H1 (cell line): ENCODE measurements around the gene NEURL1B. TPM values are rescaled to one million over a fixed set of nuclear protein-coding genes. Genes with fewer than 3 reads are reported as not detected.

ENCODE experiments used
- CTCF ChIA-PET: fragments of 300-600 bp; sonication (Branson Sonifier 250); formaldehyde crosslinking; loops from one replicate; lab custom pipeline; 2021; ENCODE audit not compliant: partially characterized antibody; lab: Charles Lee
- POLR2A ChIA-PET: fragments of 300-600 bp; sonication (Branson Sonifier 250); formaldehyde crosslinking; loops from one replicate; lab custom pipeline; 2021; ENCODE audit warnings: inconsistent platforms; ENCODE audit not compliant: partially characterized antibody; lab: Charles Lee
- DNase-seq, 2 experiments: peaks; one replicate each; pipeline versions ENCODE4 v3.0.0 to v3.0.0-alpha.2; 2010 to 2022; ENCODE audit warnings: low spot score in 2 of 2, low read depth in 1 of 2, mixed read lengths in 1 of 2
- FAIRE-seq: peaks from 2 replicates; lab custom pipeline; 2011; peaks lifted over from hg19 to GRCh38; lab: Jason Lieb, UNC
- H2AFZ ChIP-seq: 2 replicates; pipeline ENCODE4 v1.8.1; 2012; ENCODE audit warnings: low read length, inconsistent platforms
- H2AK5ac ChIP-seq: 2 replicates; pipeline ENCODE4 v1.6.1; 2013; ENCODE audit warnings: low read depth, low read length
- H2BK120ac ChIP-seq: replicated peaks from 2 replicates; pipeline ENCODE3; 2013; ENCODE audit warnings: low read depth, low read length, inconsistent platforms
- H2BK12ac ChIP-seq: 2 replicates; pipeline ENCODE4 v1.6.1; 2013; ENCODE audit warnings: low read depth, low read length
- H2BK15ac ChIP-seq: 2 replicates; pipeline ENCODE4 v1.6.1; 2013; ENCODE audit warnings: low read length
- H2BK20ac ChIP-seq: 2 replicates; pipeline ENCODE4 v1.6.1; 2013; ENCODE audit warnings: low read length
- H2BK5ac ChIP-seq: 2 replicates; pipeline ENCODE4 v1.6.1; 2013; ENCODE audit warnings: low read depth, low read length
- H3K14ac ChIP-seq: 2 replicates; pipeline ENCODE4 v1.6.1; 2013; ENCODE audit warnings: inconsistent platforms; ENCODE audit not compliant: insufficient read length
- H3K18ac ChIP-seq: 2 replicates; pipeline ENCODE4 v1.6.1; 2013; ENCODE audit warnings: low read length; ENCODE audit errors: extremely low read depth
- H3K23ac ChIP-seq: 2 replicates; pipeline ENCODE4 v1.6.1; 2013; ENCODE audit warnings: inconsistent platforms; ENCODE audit not compliant: insufficient read length
- H3K23me2 ChIP-seq: 2 replicates; pipeline ENCODE4 v1.6.1; 2013; ENCODE audit warnings: low read depth, low read length
- H3K27ac ChIP-seq: 2 replicates; pipeline ENCODE4 v1.6.1; 2011; ENCODE audit warnings: low read depth, low read length, inconsistent platforms
- H3K27me3 ChIP-seq, 4 experiments: replicated peaks in 1 of 4; 1 replicate in 1 of 4; 2 replicates in 3 of 4; pipeline versions ENCODE4 v1.6.1 to v1.8.1; 2011 to 2013; ENCODE audit warnings: low read length in 3 of 4, mild to moderate bottlenecking in 3 of 4, inconsistent platforms in 2 of 4, mixed read lengths in 2 of 4, moderate library complexity in 1 of 4; ENCODE audit not compliant: control insufficient read depth in 3 of 4, insufficient read depth in 3 of 4; ENCODE audit errors: extremely low read depth in 1 of 4
- H3K36me3 ChIP-seq, 4 experiments: 2 replicates each; pipeline versions ENCODE4 v1.6.1 to v1.8.1; 2011 to 2013; ENCODE audit warnings: mild to moderate bottlenecking in 4 of 4, low read length in 3 of 4, moderate library complexity in 2 of 4, control low read depth in 1 of 4, inconsistent platforms in 1 of 4; ENCODE audit not compliant: insufficient read depth in 4 of 4, control insufficient read depth in 2 of 4
- H3K4ac ChIP-seq: replicated peaks from 2 replicates; pipeline ENCODE3; 2013; ENCODE audit warnings: low read length, low read depth, mixed read lengths, inconsistent platforms; ENCODE audit not compliant: insufficient read length
- H3K4me1 ChIP-seq, 4 experiments: replicated peaks in 1 of 4; 1 replicate in 1 of 4; 2 replicates in 3 of 4; pipeline versions ENCODE4 v1.6.1 to v1.8.1; 2011 to 2013; ENCODE audit warnings: low read length in 3 of 4, inconsistent platforms in 2 of 4, mixed read lengths in 1 of 4; ENCODE audit not compliant: insufficient read depth in 4 of 4, control insufficient read depth in 3 of 4
- H3K4me2 ChIP-seq, 2 experiments: 2 replicates each; pipeline versions ENCODE4 v1.6.1 to v1.8.1; 2011 to 2013; ENCODE audit warnings: low read depth in 2 of 2, low read length in 2 of 2, control low read depth in 1 of 2, inconsistent platforms in 1 of 2, mild to moderate bottlenecking in 1 of 2; ENCODE audit not compliant: insufficient read depth in 1 of 2
- H3K4me3 ChIP-seq, 4 experiments: fragments of 200-600, 300-600 bp in 1 of 4; sonication (generic), shearing (Covaris generic), sonication (Bioruptor Twin) in 1 of 4; 2 replicates each; pipeline versions ENCODE4 v1.5.1 to v1.8.1; 2011 to 2016; ENCODE audit warnings: low read length in 4 of 4, low read depth in 3 of 4, control low read depth in 2 of 4, inconsistent platforms in 2 of 4, mild to moderate bottlenecking in 2 of 4, mixed read lengths in 1 of 4, moderate library complexity in 1 of 4; ENCODE audit not compliant: insufficient read depth in 2 of 4; ENCODE audit errors: extremely low read depth in 1 of 4
- H3K56ac ChIP-seq: replicated peaks from 2 replicates; pipeline ENCODE3; 2013; ENCODE audit warnings: low read depth, mild to moderate bottlenecking, mixed read lengths, low read length, inconsistent platforms; ENCODE audit not compliant: insufficient read length
- H3K79me1 ChIP-seq: 2 replicates; pipeline ENCODE4 v1.6.1; 2013; ENCODE audit warnings: low read depth, low read length, control low read depth
- H3K79me2 ChIP-seq, 2 experiments: 2 replicates each; pipeline versions ENCODE4 v1.6.1 to v1.8.1; 2012 to 2013; ENCODE audit warnings: low read length in 2 of 2, mild to moderate bottlenecking in 2 of 2, inconsistent platforms in 1 of 2; ENCODE audit not compliant: insufficient read depth in 2 of 2, control insufficient read depth in 1 of 2
- H3K9ac ChIP-seq, 4 experiments: replicated peaks in 1 of 4; 1 replicate in 1 of 4; 2 replicates in 3 of 4; pipeline versions ENCODE4 v1.6.1 to v1.8.1; 2011 to 2013; ENCODE audit warnings: low read depth in 3 of 4, low read length in 3 of 4, control low read depth in 2 of 4, mild to moderate bottlenecking in 2 of 4, moderate library complexity in 2 of 4, inconsistent platforms in 1 of 4; ENCODE audit errors: extremely low read depth in 1 of 4
- H3K9me3 ChIP-seq, 2 experiments: 2 replicates each; pipeline versions ENCODE4 v1.6.1 to v1.8.1; 2012 to 2013; ENCODE audit warnings: mild to moderate bottlenecking in 2 of 2, moderate library complexity in 2 of 2, control low read depth in 1 of 2, inconsistent platforms in 1 of 2, low read depth in 1 of 2, low read length in 1 of 2, mixed read lengths in 1 of 2; ENCODE audit not compliant: insufficient read depth in 2 of 2
- H4K20me1 ChIP-seq, 2 experiments: replicated peaks in 1 of 2; 2 replicates each; pipeline versions ENCODE3 to v1.8.1; 2011 to 2013; ENCODE audit warnings: inconsistent platforms in 2 of 2, low read length in 2 of 2, mild to moderate bottlenecking in 1 of 2; ENCODE audit not compliant: insufficient read depth in 2 of 2, control insufficient read depth in 1 of 2
- H4K5ac ChIP-seq: 2 replicates; pipeline ENCODE4 v1.6.1; 2013; ENCODE audit warnings: low read length, low read depth, mixed read lengths, inconsistent platforms; ENCODE audit not compliant: insufficient read length
- H4K8ac ChIP-seq: 2 replicates; pipeline ENCODE4 v1.8.0; 2013; ENCODE audit warnings: mild to moderate bottlenecking, moderate library complexity, low read length, inconsistent platforms; ENCODE audit not compliant: insufficient read depth; ENCODE audit errors: extremely low read depth
- H4K91ac ChIP-seq: replicated peaks from 2 replicates; pipeline ENCODE3; 2013; ENCODE audit warnings: low read length, mixed read lengths, inconsistent platforms; ENCODE audit not compliant: insufficient read length
- GTF2F1 ChIP-seq: IDR thresholded peaks from 2 replicates; pipeline ENCODE4 v1.6.1; 2012; ENCODE audit warnings: low read depth, low read length, improper control_type of control experiment, borderline replicate concordance
- JUN ChIP-seq: IDR thresholded peaks from 2 replicates; pipeline ENCODE4 v1.6.1; 2011; ENCODE audit warnings: low read depth, mild to moderate bottlenecking, improper control_type of control experiment, low read length
- POLR2AphosphoS5 ChIP-seq: IDR thresholded peaks from 2 replicates; pipeline ENCODE4 v1.6.1; 2011; ENCODE audit warnings: low read depth, low read length
- polyA plus RNA-seq, 7 experiments: library from polyadenylated mRNA; depleted of rRNA in 3 of 7; stranded (reverse) in 5 of 7; unstranded in 2 of 7; fragments of >200 nt in 5 of 7; fragments of 200-250 nt in 2 of 7; gene quantifications; 1 replicate in 5 of 7; 2 replicates in 1 of 7; 4 replicates in 1 of 7; pipeline versions ENCODE4 v1.2.1 to v1.2.3, GENCODE V29; 2011 to 2013; ENCODE audit warnings: missing spikeins in 2 of 7, mixed read lengths in 2 of 7
- total RNA-seq: library from RNA; stranded (reverse); fragmentation: NEBNext Ultra II Directional; extraction: Animal tissue kit (Norgen Biotek cat#: 25700); gene quantifications from 2 replicates; pipeline ENCODE4 v1.2.1, GENCODE V29; 2021
- TF ChIP-seq, protein P1 (sequence below), 3 experiments: IDR thresholded peaks; 1 replicate in 2 of 3; 2 replicates in 1 of 3; pipeline versions ENCODE4 v1.5.1 to v1.6.1; 2011; ENCODE audit warnings: low read length in 3 of 3, mild to moderate bottlenecking in 3 of 3, inconsistent platforms in 2 of 3, low read depth in 1 of 3, moderate library complexity in 1 of 3; ENCODE audit not compliant: insufficient read depth in 1 of 3; ENCODE audit errors: control extremely low read depth in 1 of 3

Gene NEURL1B
- total and polyA plus RNA-seq, 2 of the 8 experiments (the other 6 are each of a cell fraction or from before 2014, with no cell fraction given) = 3.3 to 6.1 TPM

DNA sequence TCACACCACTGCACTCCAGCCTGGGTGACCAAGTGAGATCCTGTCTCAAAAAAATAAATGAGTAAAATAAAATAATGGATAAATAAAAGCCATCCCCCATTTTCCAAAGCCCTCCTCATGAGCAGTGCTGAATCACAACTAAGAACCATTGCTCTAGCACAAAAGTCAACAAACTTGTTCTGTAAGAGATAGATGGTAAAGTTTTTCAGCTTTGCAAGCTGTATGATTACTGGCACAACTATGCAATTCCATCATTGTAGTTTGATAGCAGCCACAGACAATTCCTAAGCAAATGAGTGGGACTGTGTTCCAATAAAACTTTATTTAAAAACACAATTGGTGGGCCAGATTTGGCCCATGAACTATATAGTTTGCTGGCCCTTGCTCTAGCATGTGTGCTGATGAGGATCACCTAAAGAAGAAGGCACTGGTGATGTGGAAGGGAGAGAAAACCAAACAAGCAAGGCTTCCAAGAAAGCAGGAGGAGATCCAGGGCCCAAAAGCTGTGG, 64.6 kb downstream of the NEURL1B start:
- no peak overlapping the region for H2AFZ ChIP-seq
- no peaks in the 10 kb centered on the region for H3K9me3 ChIP-seq
- CTCF ChIA-PET = interaction anchor here (0.6 to 11.7 kb wide), 12 partner anchors 9 to 415 kb away, joined by 3 to 206 read pairs (median 5); no protein-coding TSS in a partner anchor
- no peaks in the 10 kb centered on the region for H3K36me3 ChIP-seq
- H2BK15ac ChIP-seq = no peak overlapping the region
- peaks cover 4 to 12% (median 9%) of the 10 kb centered on the region in 4 experiments for H3K4me1 ChIP-seq
- H4K8ac ChIP-seq = no peak overlapping the region
- H2BK120ac ChIP-seq = no peak overlapping the region
- H2AK5ac ChIP-seq = no peak overlapping the region
- peaks cover 0 to 11% (median 1%) of the 10 kb centered on the region in 4 experiments; a peak in 4 of 7 replicates for H3K27me3 ChIP-seq
- FAIRE-seq (no peak), DNase-seq (no peak)
- no peak overlapping the region for H4K91ac ChIP-seq
- H3K79me1 ChIP-seq = no peaks in the 10 kb centered on the region
- POLR2A ChIA-PET = no interaction called here
- no peak overlapping the region for H3K4me2 ChIP-seq
- H3K27ac ChIP-seq = no peak overlapping the region
- H3K56ac ChIP-seq = no peak overlapping the region
- H3K79me2 ChIP-seq = no peaks in the 10 kb centered on the region
- no peak overlapping the region for H2BK12ac ChIP-seq
- H3K14ac ChIP-seq = no peak overlapping the region
- no peak overlapping the region for H2BK20ac ChIP-seq
- H3K18ac ChIP-seq = no peak overlapping the region
- H3K23ac ChIP-seq = no peak overlapping the region
- peaks cover 5% of the 10 kb centered on the region; the same call in 1 of the 2 replicates for H3K23me2 ChIP-seq
- no peak overlapping the region for H4K5ac ChIP-seq
- H3K4ac ChIP-seq = no peak overlapping the region
- TF ChIP-seq, protein P1, sequence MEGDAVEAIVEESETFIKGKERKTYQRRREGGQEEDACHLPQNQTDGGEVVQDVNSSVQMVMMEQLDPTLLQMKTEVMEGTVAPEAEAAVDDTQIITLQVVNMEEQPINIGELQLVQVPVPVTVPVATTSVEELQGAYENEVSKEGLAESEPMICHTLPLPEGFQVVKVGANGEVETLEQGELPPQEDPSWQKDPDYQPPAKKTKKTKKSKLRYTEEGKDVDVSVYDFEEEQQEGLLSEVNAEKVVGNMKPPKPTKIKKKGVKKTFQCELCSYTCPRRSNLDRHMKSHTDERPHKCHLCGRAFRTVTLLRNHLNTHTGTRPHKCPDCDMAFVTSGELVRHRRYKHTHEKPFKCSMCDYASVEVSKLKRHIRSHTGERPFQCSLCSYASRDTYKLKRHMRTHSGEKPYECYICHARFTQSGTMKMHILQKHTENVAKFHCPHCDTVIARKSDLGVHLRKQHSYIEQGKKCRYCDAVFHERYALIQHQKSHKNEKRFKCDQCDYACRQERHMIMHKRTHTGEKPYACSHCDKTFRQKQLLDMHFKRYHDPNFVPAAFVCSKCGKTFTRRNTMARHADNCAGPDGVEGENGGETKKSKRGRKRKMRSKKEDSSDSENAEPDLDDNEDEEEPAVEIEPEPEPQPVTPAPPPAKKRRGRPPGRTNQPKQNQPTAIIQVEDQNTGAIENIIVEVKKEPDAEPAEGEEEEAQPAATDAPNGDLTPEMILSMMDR (IDR thresholded peaks at IDR 0.05; ENCODE audit: control extremely low read depth in 1 of 3, insufficient read depth in 1 of 3, low read depth in 1 of 3, low read length in 3 of 3) = no peak
- TF ChIP-seq GTF2F1 (no peak), POLR2AphosphoS5 (no peak), JUN (no peak)
- H4K20me1 ChIP-seq = peaks cover 0 to 2% of the 10 kb centered on the region in 2 experiments
- no peak overlapping the region for H3K9ac ChIP-seq
- H3K4me3 ChIP-seq = no peak overlapping the region
- no peak overlapping the region for H2BK5ac ChIP-seq
